ENCODE results near the gene OVCA2. TPM values are rescaled to one million over a fixed set of nuclear protein-coding genes. Genes with fewer than 3 reads are reported as not detected.

The OVCA2 gene
- total and polyA plus RNA-seq, 4 donors = 16.1 to 30.6 (median 23.7) TPM

DNA sequence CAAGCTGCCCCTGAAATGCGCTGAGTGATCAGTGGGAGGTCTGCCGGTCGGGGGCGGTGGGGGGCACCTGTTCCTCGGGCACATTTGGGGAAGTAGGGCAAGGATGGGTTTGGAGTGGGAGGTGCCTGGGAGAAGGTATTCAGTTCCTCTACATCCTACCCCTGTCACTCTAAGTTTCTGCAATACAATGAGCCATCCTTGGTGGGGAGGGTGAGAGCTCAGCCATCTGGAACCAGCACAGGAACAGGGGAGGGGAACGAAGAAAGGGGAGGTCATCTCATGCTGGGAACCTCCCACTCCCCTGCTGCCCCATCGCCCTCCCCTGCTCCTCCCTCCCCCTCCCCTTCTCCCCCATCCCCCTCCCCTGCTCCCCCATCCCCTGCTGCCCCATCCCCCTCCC is 7.7 kb upstream of the OVCA2 start:
- TF ChIP-seq HNF4A (conservative IDR thresholded peaks at IDR 0.05) = no peak
- no peak for TF ChIP-seq ATF3 (IDR thresholded peaks at IDR 0.05)
- no peak for TF ChIP-seq EGR1 (IDR thresholded peaks at IDR 0.05; ENCODE audit: low read depth in 2 of 2)
- TF ChIP-seq, protein P1, sequence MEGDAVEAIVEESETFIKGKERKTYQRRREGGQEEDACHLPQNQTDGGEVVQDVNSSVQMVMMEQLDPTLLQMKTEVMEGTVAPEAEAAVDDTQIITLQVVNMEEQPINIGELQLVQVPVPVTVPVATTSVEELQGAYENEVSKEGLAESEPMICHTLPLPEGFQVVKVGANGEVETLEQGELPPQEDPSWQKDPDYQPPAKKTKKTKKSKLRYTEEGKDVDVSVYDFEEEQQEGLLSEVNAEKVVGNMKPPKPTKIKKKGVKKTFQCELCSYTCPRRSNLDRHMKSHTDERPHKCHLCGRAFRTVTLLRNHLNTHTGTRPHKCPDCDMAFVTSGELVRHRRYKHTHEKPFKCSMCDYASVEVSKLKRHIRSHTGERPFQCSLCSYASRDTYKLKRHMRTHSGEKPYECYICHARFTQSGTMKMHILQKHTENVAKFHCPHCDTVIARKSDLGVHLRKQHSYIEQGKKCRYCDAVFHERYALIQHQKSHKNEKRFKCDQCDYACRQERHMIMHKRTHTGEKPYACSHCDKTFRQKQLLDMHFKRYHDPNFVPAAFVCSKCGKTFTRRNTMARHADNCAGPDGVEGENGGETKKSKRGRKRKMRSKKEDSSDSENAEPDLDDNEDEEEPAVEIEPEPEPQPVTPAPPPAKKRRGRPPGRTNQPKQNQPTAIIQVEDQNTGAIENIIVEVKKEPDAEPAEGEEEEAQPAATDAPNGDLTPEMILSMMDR (IDR thresholded peaks at IDR 0.05; ENCODE audit: low read depth, low read length, missing input control) = no peak
- no peak for TF ChIP-seq RAD21 (IDR thresholded peaks at IDR 0.05)
- TF ChIP-seq, protein P2, sequence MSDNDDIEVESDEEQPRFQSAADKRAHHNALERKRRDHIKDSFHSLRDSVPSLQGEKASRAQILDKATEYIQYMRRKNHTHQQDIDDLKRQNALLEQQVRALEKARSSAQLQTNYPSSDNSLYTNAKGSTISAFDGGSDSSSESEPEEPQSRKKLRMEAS (IDR thresholded peaks at IDR 0.05) = no peak
- TF ChIP-seq RXRA (IDR thresholded peaks at IDR 0.05) = no peak
- no peak for TF ChIP-seq SP1 (IDR thresholded peaks at IDR 0.05)
- TF ChIP-seq, protein P3, sequence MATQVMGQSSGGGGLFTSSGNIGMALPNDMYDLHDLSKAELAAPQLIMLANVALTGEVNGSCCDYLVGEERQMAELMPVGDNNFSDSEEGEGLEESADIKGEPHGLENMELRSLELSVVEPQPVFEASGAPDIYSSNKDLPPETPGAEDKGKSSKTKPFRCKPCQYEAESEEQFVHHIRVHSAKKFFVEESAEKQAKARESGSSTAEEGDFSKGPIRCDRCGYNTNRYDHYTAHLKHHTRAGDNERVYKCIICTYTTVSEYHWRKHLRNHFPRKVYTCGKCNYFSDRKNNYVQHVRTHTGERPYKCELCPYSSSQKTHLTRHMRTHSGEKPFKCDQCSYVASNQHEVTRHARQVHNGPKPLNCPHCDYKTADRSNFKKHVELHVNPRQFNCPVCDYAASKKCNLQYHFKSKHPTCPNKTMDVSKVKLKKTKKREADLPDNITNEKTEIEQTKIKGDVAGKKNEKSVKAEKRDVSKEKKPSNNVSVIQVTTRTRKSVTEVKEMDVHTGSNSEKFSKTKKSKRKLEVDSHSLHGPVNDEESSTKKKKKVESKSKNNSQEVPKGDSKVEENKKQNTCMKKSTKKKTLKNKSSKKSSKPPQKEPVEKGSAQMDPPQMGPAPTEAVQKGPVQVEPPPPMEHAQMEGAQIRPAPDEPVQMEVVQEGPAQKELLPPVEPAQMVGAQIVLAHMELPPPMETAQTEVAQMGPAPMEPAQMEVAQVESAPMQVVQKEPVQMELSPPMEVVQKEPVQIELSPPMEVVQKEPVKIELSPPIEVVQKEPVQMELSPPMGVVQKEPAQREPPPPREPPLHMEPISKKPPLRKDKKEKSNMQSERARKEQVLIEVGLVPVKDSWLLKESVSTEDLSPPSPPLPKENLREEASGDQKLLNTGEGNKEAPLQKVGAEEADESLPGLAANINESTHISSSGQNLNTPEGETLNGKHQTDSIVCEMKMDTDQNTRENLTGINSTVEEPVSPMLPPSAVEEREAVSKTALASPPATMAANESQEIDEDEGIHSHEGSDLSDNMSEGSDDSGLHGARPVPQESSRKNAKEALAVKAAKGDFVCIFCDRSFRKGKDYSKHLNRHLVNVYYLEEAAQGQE (IDR thresholded peaks at IDR 0.05) = no peak
- TF ChIP-seq NR2F2 (IDR thresholded peaks at IDR 0.05) = no peak

GRCh38 chr17:2034806-2035540 is 6.8 kb upstream of the OVCA2 start:
- no peak overlapping the region for H3K9ac ChIP-seq (ENCODE audit: low read depth in 1 of 2, low read length in 2 of 2)
- DNase-seq (ENCODE audit: low spot score) = no peak
- TF ChIP-seq NR2F2 (IDR thresholded peaks at IDR 0.05) (no peak), TAF1 (conservative IDR thresholded peaks at IDR 0.05) (no peak)
- TF ChIP-seq, protein P3 (IDR thresholded peaks at IDR 0.05) = no peak
- peaks cover 0 to 34% (median 21%) of the 10 kb centered on the region in 4 donors for H3K36me3 ChIP-seq (ENCODE audit: control insufficient read depth in 4 of 4, insufficient read depth in 3 of 4, low read depth in 1 of 4, low read length in 3 of 4)
- H3K27ac ChIP-seq (ENCODE audit: low read depth in 1 of 2, low read length in 2 of 2) = no peak overlapping the region
- no peaks in the 10 kb centered on the region for H3K27me3 ChIP-seq (ENCODE audit: control insufficient read depth in 4 of 4, insufficient read depth in 4 of 4, low read length in 3 of 4)
- no peak overlapping the region for H3K4me3 ChIP-seq (ENCODE audit: low read depth in 1 of 3, low read length in 3 of 3)
- peaks cover 0 to 17% (median 12%) of the 10 kb centered on the region in 4 donors for H3K4me1 ChIP-seq (ENCODE audit: control insufficient read depth in 4 of 4, insufficient read depth in 4 of 4, low read length in 3 of 4)
- WGBS = 79% methylated on average over 9 of the region's 9 CpGs
- H3K9me3 ChIP-seq (ENCODE audit: control insufficient read depth in 4 of 4, low read length in 3 of 4) = no peaks in the 10 kb centered on the region

More for the DNA sequence above, 7.7 kb upstream of the OVCA2 start:
- H3K36me3 ChIP-seq (ENCODE audit: control insufficient read depth in 4 of 4, insufficient read depth in 3 of 4, low read depth in 1 of 4, low read length in 3 of 4) = peaks cover 0 to 32% (median 21%) of the 10 kb centered on the region in 4 donors
- H3K9ac ChIP-seq (ENCODE audit: low read depth in 1 of 2, low read length in 2 of 2) = no peak overlapping the region
- H3K27me3 ChIP-seq (ENCODE audit: control insufficient read depth in 4 of 4, insufficient read depth in 4 of 4, low read length in 3 of 4) = no peaks in the 10 kb centered on the region
- H3K9me3 ChIP-seq (ENCODE audit: control insufficient read depth in 4 of 4, low read length in 3 of 4) = no peaks in the 10 kb centered on the region
- no peak overlapping the region for H3K27ac ChIP-seq (ENCODE audit: low read depth in 1 of 2, low read length in 2 of 2)
- H3K4me3 ChIP-seq (ENCODE audit: low read depth in 1 of 3, low read length in 3 of 3) = no peak overlapping the region
- peaks cover 2 to 22% (median 13%) of the 10 kb centered on the region in 4 donors for H3K4me1 ChIP-seq (ENCODE audit: control insufficient read depth in 4 of 4, insufficient read depth in 4 of 4, low read length in 3 of 4)
- DNase-seq (ENCODE audit: low spot score) = no peak
- 91% methylated on average over 7 of the region's 7 CpGs for WGBS

All from liver (tissue), 9 donors.